HepG2 (cell line): ENCODE results near the gene CACNB4. TPM values are rescaled to one million over a fixed set of nuclear protein-coding genes. Genes with fewer than 3 reads are reported as not detected.

Experiments
- ARNT2 ChIP-seq: sonication (generic); formaldehyde crosslinking; IDR thresholded peaks from 2 replicates; pipeline ENCODE4 v1.8.0; 2022; ENCODE audit warnings: mild to moderate bottlenecking, low read depth, missing genetic modification reagents, moderate library complexity
- ARNTL ChIP-seq: sonication (generic); formaldehyde crosslinking; IDR thresholded peaks from 2 replicates; pipeline ENCODE4 v1.4.0; 2020; ENCODE audit warnings: mild to moderate bottlenecking, missing genetic modification reagents
- ELF3 ChIP-seq: IDR thresholded peaks from 2 replicates; pipeline ENCODE4 v1.6.1; 2016; ENCODE audit warnings: missing genetic modification reagents, missing compliant biosample characterization
- FOXJ3 ChIP-seq: sonication (generic); formaldehyde crosslinking; IDR thresholded peaks from 2 replicates; pipeline ENCODE4 v1.4.0; 2020; ENCODE audit warnings: missing genetic modification reagents, mild to moderate bottlenecking, borderline replicate concordance
- HDAC6 ChIP-seq: fragments of 200-600 bp; sonication (generic); IDR thresholded peaks from 2 replicates; pipeline ENCODE4 v1.7.0; 2017; ENCODE audit warnings: mild to moderate bottlenecking, antibody characterized with exemption, low read length, low read depth
- HMGA1 ChIP-seq: sonication (generic); formaldehyde crosslinking; conservative IDR thresholded peaks from 2 replicates; pipeline ENCODE4 v1.4.0; 2020; ENCODE audit warnings: missing genetic modification reagents
- KDM5A ChIP-seq: fragments of 200-600 bp; sonication (generic); IDR thresholded peaks from 2 replicates; pipeline ENCODE4 v1.7.0; 2018; ENCODE audit warnings: antibody characterized with exemption, mild to moderate bottlenecking, low read length, borderline replicate concordance
- NBN ChIP-seq: fragments of 450-650 bp; conservative IDR thresholded peaks from 2 replicates; pipeline ENCODE4 v1.6.1; 2017
- PAX8 ChIP-seq: sonication (generic); formaldehyde crosslinking; IDR thresholded peaks from 2 replicates; pipeline ENCODE4 v1.8.0; 2022; ENCODE audit warnings: mild to moderate bottlenecking, missing genetic modification reagents, borderline replicate concordance
- RARG ChIP-seq: sonication (generic); formaldehyde crosslinking; IDR thresholded peaks from 2 replicates; pipeline ENCODE4 v1.4.0; 2020; ENCODE audit warnings: low read depth, mild to moderate bottlenecking, missing genetic modification reagents
- ZBTB21 ChIP-seq: sonication (generic); formaldehyde crosslinking; IDR thresholded peaks from 2 replicates; pipeline ENCODE4 v1.4.0; 2020; ENCODE audit warnings: missing genetic modification reagents
- ZNF333 ChIP-seq: sonication (generic); formaldehyde crosslinking; IDR thresholded peaks from 2 replicates; pipeline ENCODE4 v1.4.0; 2020; ENCODE audit warnings: mild to moderate bottlenecking, missing genetic modification reagents, borderline replicate concordance
- ZNF510 ChIP-seq: sonication (generic); formaldehyde crosslinking; IDR thresholded peaks from 2 replicates; pipeline ENCODE4 v1.4.0; 2020; ENCODE audit warnings: low read depth, mild to moderate bottlenecking, missing genetic modification reagents
- ZNF605 ChIP-seq: sonication (generic); formaldehyde crosslinking; IDR thresholded peaks from 2 replicates; pipeline ENCODE4 v1.8.0; 2022; ENCODE audit warnings: mild to moderate bottlenecking, missing genetic modification reagents
- ZNF749 ChIP-seq: sonication (generic); formaldehyde crosslinking; IDR thresholded peaks from 2 replicates; pipeline ENCODE4 v1.8.0; 2022; ENCODE audit warnings: mild to moderate bottlenecking, missing genetic modification reagents, moderate library complexity, borderline replicate concordance
- ZNF83 ChIP-seq: sonication (generic); formaldehyde crosslinking; IDR thresholded peaks from 2 replicates; pipeline ENCODE4 v1.4.0; 2020; ENCODE audit warnings: missing genetic modification reagents, mild to moderate bottlenecking, borderline replicate concordance
- polyA plus RNA-seq, 8 experiments: library from polyadenylated mRNA; depleted of rRNA in 3 of 8; stranded (reverse) in 7 of 8; unstranded in 1 of 8; fragments of >200 nt; fragmentation: Illumina TruSeq in 4 of 8; extraction: Trizol in 4 of 8; gene quantifications; 2 replicates each; pipeline versions ENCODE4 v1.2.1 to v1.2.3, GENCODE V29; 2011 to 2016; ENCODE audit warnings: low read depth in 4 of 8, missing spikeins in 1 of 8, mixed read lengths in 1 of 8; ENCODE audit not compliant: insufficient read depth in 1 of 8
- total RNA-seq, 5 experiments: library from RNA; depleted of rRNA; stranded (reverse); fragments of >200 nt; fragmentation: Illumina TruSeq; extraction: Trizol; gene quantifications; 2 replicates each; pipeline ENCODE4 v1.2.3, GENCODE V29; 2016; ENCODE audit warnings: low read depth in 1 of 5
- TF ChIP-seq, protein P1 (sequence below): sonication (generic); formaldehyde crosslinking; IDR thresholded peaks from 2 replicates; pipeline ENCODE4 v1.4.0; 2020; ENCODE audit warnings: missing genetic modification reagents, borderline replicate concordance
- TF ChIP-seq, protein P2 (sequence below): sonication (generic); formaldehyde crosslinking; IDR thresholded peaks from 2 replicates; pipeline ENCODE4 v1.9.0; 2021; ENCODE audit warnings: missing genetic modification reagents, mild to moderate bottlenecking, borderline replicate concordance
- TF ChIP-seq, protein P3 (sequence below): sonication (generic); formaldehyde crosslinking; IDR thresholded peaks from 2 replicates; pipeline ENCODE4 v1.5.1; 2020; ENCODE audit warnings: mild to moderate bottlenecking, missing genetic modification reagents, borderline replicate concordance
- TF ChIP-seq, protein P4 (sequence below): sonication (generic); formaldehyde crosslinking; IDR thresholded peaks from 2 replicates; pipeline ENCODE4 v1.8.0; 2022; ENCODE audit warnings: mild to moderate bottlenecking, missing genetic modification reagents

CACNB4 gene
- total and polyA plus RNA-seq, 2 of the 13 experiments (the other 11 are each of a cell fraction or from before 2014, with no cell fraction given), result 5.1 to 14.3 TPM

DNA sequence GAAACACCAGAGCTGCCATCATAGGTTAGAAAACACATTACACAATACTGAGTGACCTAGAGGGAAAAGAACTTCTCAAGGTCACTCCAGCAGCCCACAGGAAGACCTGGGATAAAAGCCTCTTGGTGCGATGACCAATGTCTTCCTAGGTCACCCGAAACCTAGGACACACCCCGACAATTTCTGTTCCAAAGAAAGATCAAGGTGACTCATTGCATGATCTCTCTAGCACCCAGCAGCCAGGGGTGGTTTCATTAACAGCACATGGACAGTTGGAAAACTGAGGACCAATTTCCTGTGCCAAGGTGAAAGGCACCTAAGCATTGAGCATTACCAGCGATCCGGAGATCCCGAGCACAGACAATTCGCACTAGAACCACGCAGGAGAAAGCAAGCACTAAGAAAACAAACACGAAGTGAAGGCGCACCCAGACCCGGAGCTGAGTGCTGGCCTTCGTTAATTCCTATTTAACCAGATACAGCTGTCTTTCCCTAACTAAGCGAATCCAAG, 1.5 kb downstream of the CACNB4 start (continued):
- TF ChIP-seq, protein P1, sequence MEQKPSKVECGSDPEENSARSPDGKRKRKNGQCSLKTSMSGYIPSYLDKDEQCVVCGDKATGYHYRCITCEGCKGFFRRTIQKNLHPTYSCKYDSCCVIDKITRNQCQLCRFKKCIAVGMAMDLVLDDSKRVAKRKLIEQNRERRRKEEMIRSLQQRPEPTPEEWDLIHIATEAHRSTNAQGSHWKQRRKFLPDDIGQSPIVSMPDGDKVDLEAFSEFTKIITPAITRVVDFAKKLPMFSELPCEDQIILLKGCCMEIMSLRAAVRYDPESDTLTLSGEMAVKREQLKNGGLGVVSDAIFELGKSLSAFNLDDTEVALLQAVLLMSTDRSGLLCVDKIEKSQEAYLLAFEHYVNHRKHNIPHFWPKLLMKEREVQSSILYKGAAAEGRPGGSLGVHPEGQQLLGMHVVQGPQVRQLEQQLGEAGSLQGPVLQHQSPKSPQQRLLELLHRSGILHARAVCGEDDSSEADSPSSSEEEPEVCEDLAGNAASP, result peak; percentile 40; the same call in 1 of the 2 replicates
- TF ChIP-seq ARNT2 (no peak), HMGA1 (CRISPR knock-in tag) (no peak), FOXJ3 (CRISPR knock-in tag) (0 out of 2 replicates have a peak, but pooled peaks have one; percentile 4), RARG (CRISPR knock-in tag) (no peak), PAX8 (CRISPR knock-in tag) (no peak), ZNF333 (no peak), NBN (no peak), ELF3 (CRISPR knock-in tag) (no peak), HDAC6 (no peak), ZNF510 (no peak), ARNTL (CRISPR knock-in tag) (no peak), ZNF605 (CRISPR knock-in tag) (peak; percentile 8; the same call in 1 of the 2 replicates), ZNF749 (CRISPR knock-in tag) (no peak), ZBTB21 (CRISPR knock-in tag) (no peak), KDM5A (no peak), ZNF83 (CRISPR knock-in tag) (no peak)
- TF ChIP-seq, protein P2, sequence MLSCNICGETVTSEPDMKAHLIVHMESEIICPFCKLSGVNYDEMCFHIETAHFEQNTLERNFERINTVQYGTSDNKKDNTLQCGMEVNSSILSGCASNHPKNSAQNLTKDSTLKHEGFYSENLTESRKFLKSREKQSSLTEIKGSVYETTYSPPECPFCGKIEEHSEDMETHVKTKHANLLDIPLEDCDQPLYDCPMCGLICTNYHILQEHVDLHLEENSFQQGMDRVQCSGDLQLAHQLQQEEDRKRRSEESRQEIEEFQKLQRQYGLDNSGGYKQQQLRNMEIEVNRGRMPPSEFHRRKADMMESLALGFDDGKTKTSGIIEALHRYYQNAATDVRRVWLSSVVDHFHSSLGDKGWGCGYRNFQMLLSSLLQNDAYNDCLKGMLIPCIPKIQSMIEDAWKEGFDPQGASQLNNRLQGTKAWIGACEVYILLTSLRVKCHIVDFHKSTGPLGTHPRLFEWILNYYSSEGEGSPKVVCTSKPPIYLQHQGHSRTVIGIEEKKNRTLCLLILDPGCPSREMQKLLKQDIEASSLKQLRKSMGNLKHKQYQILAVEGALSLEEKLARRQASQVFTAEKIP (CRISPR knock-in tag), result no peak
- TF ChIP-seq, protein P3, sequence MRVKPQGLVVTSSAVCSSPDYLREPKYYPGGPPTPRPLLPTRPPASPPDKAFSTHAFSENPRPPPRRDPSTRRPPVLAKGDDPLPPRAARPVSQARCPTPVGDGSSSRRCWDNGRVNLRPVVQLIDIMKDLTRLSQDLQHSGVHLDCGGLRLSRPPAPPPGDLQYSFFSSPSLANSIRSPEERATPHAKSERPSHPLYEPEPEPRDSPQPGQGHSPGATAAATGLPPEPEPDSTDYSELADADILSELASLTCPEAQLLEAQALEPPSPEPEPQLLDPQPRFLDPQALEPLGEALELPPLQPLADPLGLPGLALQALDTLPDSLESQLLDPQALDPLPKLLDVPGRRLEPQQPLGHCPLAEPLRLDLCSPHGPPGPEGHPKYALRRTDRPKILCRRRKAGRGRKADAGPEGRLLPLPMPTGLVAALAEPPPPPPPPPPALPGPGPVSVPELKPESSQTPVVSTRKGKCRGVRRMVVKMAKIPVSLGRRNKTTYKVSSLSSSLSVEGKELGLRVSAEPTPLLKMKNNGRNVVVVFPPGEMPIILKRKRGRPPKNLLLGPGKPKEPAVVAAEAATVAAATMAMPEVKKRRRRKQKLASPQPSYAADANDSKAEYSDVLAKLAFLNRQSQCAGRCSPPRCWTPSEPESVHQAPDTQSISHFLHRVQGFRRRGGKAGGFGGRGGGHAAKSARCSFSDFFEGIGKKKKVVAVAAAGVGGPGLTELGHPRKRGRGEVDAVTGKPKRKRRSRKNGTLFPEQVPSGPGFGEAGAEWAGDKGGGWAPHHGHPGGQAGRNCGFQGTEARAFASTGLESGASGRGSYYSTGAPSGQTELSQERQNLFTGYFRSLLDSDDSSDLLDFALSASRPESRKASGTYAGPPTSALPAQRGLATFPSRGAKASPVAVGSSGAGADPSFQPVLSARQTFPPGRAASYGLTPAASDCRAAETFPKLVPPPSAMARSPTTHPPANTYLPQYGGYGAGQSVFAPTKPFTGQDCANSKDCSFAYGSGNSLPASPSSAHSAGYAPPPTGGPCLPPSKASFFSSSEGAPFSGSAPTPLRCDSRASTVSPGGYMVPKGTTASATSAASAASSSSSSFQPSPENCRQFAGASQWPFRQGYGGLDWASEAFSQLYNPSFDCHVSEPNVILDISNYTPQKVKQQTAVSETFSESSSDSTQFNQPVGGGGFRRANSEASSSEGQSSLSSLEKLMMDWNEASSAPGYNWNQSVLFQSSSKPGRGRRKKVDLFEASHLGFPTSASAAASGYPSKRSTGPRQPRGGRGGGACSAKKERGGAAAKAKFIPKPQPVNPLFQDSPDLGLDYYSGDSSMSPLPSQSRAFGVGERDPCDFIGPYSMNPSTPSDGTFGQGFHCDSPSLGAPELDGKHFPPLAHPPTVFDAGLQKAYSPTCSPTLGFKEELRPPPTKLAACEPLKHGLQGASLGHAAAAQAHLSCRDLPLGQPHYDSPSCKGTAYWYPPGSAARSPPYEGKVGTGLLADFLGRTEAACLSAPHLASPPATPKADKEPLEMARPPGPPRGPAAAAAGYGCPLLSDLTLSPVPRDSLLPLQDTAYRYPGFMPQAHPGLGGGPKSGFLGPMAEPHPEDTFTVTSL (CRISPR knock-in tag), result no peak
- TF ChIP-seq, protein P4, sequence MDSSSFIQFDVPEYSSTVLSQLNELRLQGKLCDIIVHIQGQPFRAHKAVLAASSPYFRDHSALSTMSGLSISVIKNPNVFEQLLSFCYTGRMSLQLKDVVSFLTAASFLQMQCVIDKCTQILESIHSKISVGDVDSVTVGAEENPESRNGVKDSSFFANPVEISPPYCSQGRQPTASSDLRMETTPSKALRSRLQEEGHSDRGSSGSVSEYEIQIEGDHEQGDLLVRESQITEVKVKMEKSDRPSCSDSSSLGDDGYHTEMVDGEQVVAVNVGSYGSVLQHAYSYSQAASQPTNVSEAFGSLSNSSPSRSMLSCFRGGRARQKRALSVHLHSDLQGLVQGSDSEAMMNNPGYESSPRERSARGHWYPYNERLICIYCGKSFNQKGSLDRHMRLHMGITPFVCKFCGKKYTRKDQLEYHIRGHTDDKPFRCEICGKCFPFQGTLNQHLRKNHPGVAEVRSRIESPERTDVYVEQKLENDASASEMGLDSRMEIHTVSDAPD, result no peak
